SK-MEL-5 (cell line): ENCODE results near the gene MYO1E. TPM values are rescaled to one million over a fixed set of nuclear protein-coding genes. Genes with fewer than 3 reads are reported as not detected.
"Not testable (repeated sequence)": the region's sequence is repeated elsewhere in the genome, so short reads cannot be mapped to it uniquely, and the experiment has no call there.

Source experiments
- DNase-seq: peaks from one replicate; pipeline ENCODE4 v3.0.0-alpha.2; 2016; ENCODE audit warnings: low read depth, low spot score
- in situ Hi-C: cut with HindIII; loops from 2 replicates; pipeline ENCODE4 v1.10.0; 2016; ENCODE audit warnings: low sequenced_read_pairs, high pct_unique_total_duplicates, low pct_unique_long_range_greater_than_20kb
- total RNA-seq: library from RNA; depleted of rRNA; stranded (reverse); fragments of >200 nt; shearing (Covaris generic); gene quantifications from 2 replicates; pipeline ENCODE4 v1.2.3, GENCODE V29; 2014

The MYO1E gene
- total RNA-seq, 1 experiment from 2014 or later, result 68.7 TPM

GRCh38 chr15:59157396-59157795 is 215.3 kb downstream of the MYO1E start:
- in situ Hi-C loops, result no loop called here
- DNase-seq, result no peak

- no peak for DNase-seq
- in situ Hi-C loops, result no loop called here
Observed at GRCh38 chr15:59155431-59155830, 217.2 kb downstream of the MYO1E start.

- DNase-seq, result no peak
- in situ Hi-C loops, result no loop called here
Observed at GRCh38 chr15:59154243-59154642, 218.4 kb downstream of the MYO1E start.

- in situ Hi-C loops, result no loop called here
- DNase-seq, result no peak
Observed at GRCh38 chr15:59153466-59153865, 219.2 kb downstream of the MYO1E start.

GRCh38 chr15:59152694-59153450 is 219.8 kb downstream of the MYO1E start:
- DNase-seq, result peak; percentile 66
- in situ Hi-C loops, result no loop called here

- in situ Hi-C loops, result no loop called here
- DNase-seq, result no peak
Observed at GRCh38 chr15:59150185-59150584, 222.5 kb downstream of the MYO1E start.

GRCh38 chr15:59148153-59148833 is 224.4 kb downstream of the MYO1E start:
- in situ Hi-C loops, result loop anchor here (25.0 kb wide), 1 partner anchor 364 kb away; no protein-coding TSS in a partner anchor
- no peak for DNase-seq

- in situ Hi-C loops, result loop anchor here (25.0 kb wide), 1 partner anchor 365 kb away; no protein-coding TSS in a partner anchor
- DNase-seq, result no peak
Observed at GRCh38 chr15:59147666-59148065, 225.0 kb downstream of the MYO1E start.

- peak; percentile 53 for DNase-seq
- in situ Hi-C loops, result loop anchor here (25.0 kb wide), 1 partner anchor 368 kb away; no protein-coding TSS in a partner anchor
Observed at GRCh38 chr15:59144594-59144993, 228.1 kb downstream of the MYO1E start.

GRCh38 chr15:59143281-59143680 is 229.4 kb downstream of the MYO1E start:
- DNase-seq, result no peak
- in situ Hi-C loops, result loop anchor here (25.0 kb wide), 1 partner anchor 369 kb away; no protein-coding TSS in a partner anchor

GRCh38 chr15:59140422-59141226 is 232.0 kb downstream of the MYO1E start:
- DNase-seq, result no peak
- in situ Hi-C loops, result loop anchor here (25.0 kb wide), 1 partner anchor 372 kb away; no protein-coding TSS in a partner anchor

- in situ Hi-C loops, result loop anchor here (25.0 kb wide), 1 partner anchor 374 kb away; no protein-coding TSS in a partner anchor
- peak; percentile 93 for DNase-seq
Observed at GRCh38 chr15:59138243-59138642, 234.4 kb downstream of the MYO1E start.

GRCh38 chr15:59137566-59137965 is 235.1 kb downstream of the MYO1E start:
- in situ Hi-C loops, result loop anchor here (25.0 kb wide), 1 partner anchor 375 kb away; no protein-coding TSS in a partner anchor
- DNase-seq, result no peak

GRCh38 chr15:59133929-59134427 is 238.7 kb downstream of the MYO1E start:
- no peak for DNase-seq
- in situ Hi-C loops, result loop anchor here (25.0 kb wide), 1 partner anchor 378 kb away; no protein-coding TSS in a partner anchor

- no peak for DNase-seq
- in situ Hi-C loops, result loop anchor here (25.0 kb wide), 1 partner anchor 380 kb away; no protein-coding TSS in a partner anchor
Observed at GRCh38 chr15:59131969-59132562, 240.6 kb downstream of the MYO1E start.

GRCh38 chr15:59131456-59131855 is 241.2 kb downstream of the MYO1E start:
- in situ Hi-C loops, result loop anchor here (25.0 kb wide), 1 partner anchor 381 kb away; no protein-coding TSS in a partner anchor

GRCh38 chr15:59127255-59127654 is 245.4 kb downstream of the MYO1E start:
- DNase-seq, result not testable (repeated sequence)
- in situ Hi-C loops, result loop anchor here (25.0 kb wide), 1 partner anchor 385 kb away; no protein-coding TSS in a partner anchor

More at GRCh38 chr15:59131456-59131855, 241.2 kb downstream of the MYO1E start:
- no peak for DNase-seq
